Neural cell (in vitro differentiated cells): ENCODE measurements around the gene WTAP. TPM values are rescaled to one million over a fixed set of nuclear protein-coding genes. Genes with fewer than 3 reads are reported as not detected.

ENCODE experiments used
- H2AFZ ChIP-seq: fragments of 200-600, 300-800 bp; sonication (generic), shearing (Covaris generic); 2 replicates; pipeline ENCODE4 v1.6.0; 2014; ENCODE audit warnings: low read depth, mild to moderate bottlenecking, antibody characterized with exemption, low read length, moderate library complexity
- H3F3A ChIP-seq: fragments of 200-600 bp; shearing (Covaris generic); 2 replicates; pipeline ENCODE4 v1.6.1; 2016; ENCODE audit warnings: mild to moderate bottlenecking, moderate library complexity, mixed read lengths, antibody characterized with exemption, low read length; ENCODE audit not compliant: insufficient read depth, poor library complexity, severe bottlenecking
- H3K27ac ChIP-seq: fragments of 200-600, 300-800 bp; sonication (generic), shearing (Covaris generic); 2 replicates; pipeline ENCODE4 v1.5.1; 2014; ENCODE audit warnings: mild to moderate bottlenecking, low read length, moderate library complexity
- H3K27me3 ChIP-seq: fragments of 300-800, 200-600 bp; sonication (generic), shearing (Covaris generic); 2 replicates; pipeline ENCODE4 v1.6.0; 2014; ENCODE audit warnings: mild to moderate bottlenecking, low read depth, low read length, moderate library complexity; ENCODE audit not compliant: insufficient read depth
- H3K36me3 ChIP-seq: fragments of 300-800, 200-600 bp; sonication (generic), shearing (Covaris generic); 2 replicates; pipeline ENCODE4 v1.5.1; 2014; ENCODE audit warnings: mild to moderate bottlenecking, antibody characterized with exemption, low read length, moderate library complexity; ENCODE audit not compliant: insufficient read depth
- H3K4me2 ChIP-seq: fragments of 300-800, 200-600 bp; sonication (generic), shearing (Covaris generic); 2 replicates; pipeline ENCODE4 v1.6.0; 2014; ENCODE audit warnings: mild to moderate bottlenecking, low read length
- H3K4me3 ChIP-seq: fragments of 300-800, 200-600 bp; sonication (generic), shearing (Covaris generic); 2 replicates; pipeline ENCODE4 v1.5.1; 2014; ENCODE audit warnings: mild to moderate bottlenecking, low read length, moderate library complexity
- H3K79me2 ChIP-seq: fragments of 200-600 bp; shearing (Covaris generic); replicated peaks from 2 replicates; pipeline ENCODE4 v1.6.0; 2014; ENCODE audit warnings: mild to moderate bottlenecking, low read length, moderate library complexity; ENCODE audit not compliant: insufficient read depth
- H3K9ac ChIP-seq: fragments of 300-800, 200-600 bp; sonication (generic), shearing (Covaris generic); 2 replicates; pipeline ENCODE4 v1.6.1; 2016; ENCODE audit warnings: mild to moderate bottlenecking, low read length, mixed read lengths
- H3K9me2 ChIP-seq: fragments of 200-600 bp; shearing (Covaris generic); 2 replicates; pipeline ENCODE4 v1.6.1; 2016; ENCODE audit warnings: mild to moderate bottlenecking, low read length, mixed read lengths; ENCODE audit not compliant: insufficient read depth
- H3K9me3 ChIP-seq: fragments of 200-600, 300-800 bp; sonication (generic), shearing (Covaris generic); 2 replicates; pipeline ENCODE4 v1.6.1; 2016; ENCODE audit warnings: mild to moderate bottlenecking, mixed run types, low read length, moderate library complexity, mixed read lengths
- H4K20me1 ChIP-seq: fragments of 200-600 bp; shearing (Covaris generic); 2 replicates; pipeline ENCODE4 v1.6.1; 2016; ENCODE audit warnings: mild to moderate bottlenecking, mixed run types; ENCODE audit not compliant: insufficient read depth
- EP300 ChIP-seq: fragments of 450-650 bp; conservative IDR thresholded peaks from 2 replicates; pipeline ENCODE4 v1.6.1; 2014; ENCODE audit warnings: antibody characterized with exemption, mild to moderate bottlenecking, moderate library complexity; ENCODE audit not compliant: poor library complexity, severe bottlenecking
- EZH2 ChIP-seq: fragments of 200-600, 300-800 bp; shearing (Covaris generic), sonication (generic); IDR thresholded peaks from 2 replicates; pipeline ENCODE4 v1.6.1; 2014; ENCODE audit warnings: antibody characterized with exemption, low read length, borderline replicate concordance, mild to moderate bottlenecking; ENCODE audit not compliant: insufficient read depth, poor library complexity, severe bottlenecking
- MXI1 ChIP-seq: fragments of 450-650 bp; conservative IDR thresholded peaks from 2 replicates; pipeline ENCODE4 v1.6.1; 2014; ENCODE audit warnings: antibody characterized with exemption, mild to moderate bottlenecking; ENCODE audit not compliant: poor library complexity, severe bottlenecking
- POLR2AphosphoS5 ChIP-seq: IDR thresholded peaks from 2 replicates; pipeline ENCODE4 v1.6.1; 2012
- RAD21 ChIP-seq: fragments of 450-650 bp; conservative IDR thresholded peaks from 2 replicates; pipeline ENCODE4 v1.6.1; 2014; ENCODE audit warnings: antibody characterized with exemption, mild to moderate bottlenecking, moderate library complexity
- SMC3 ChIP-seq: fragments of 450-650 bp; conservative IDR thresholded peaks from 2 replicates; pipeline ENCODE4 v1.6.1; 2014; ENCODE audit warnings: antibody characterized with exemption, mild to moderate bottlenecking, moderate library complexity; ENCODE audit not compliant: poor library complexity
- TAF1 ChIP-seq: IDR thresholded peaks from 2 replicates; pipeline ENCODE4 v1.6.1; 2012; ENCODE audit warnings: low read depth
- polyA plus RNA-seq: library from polyadenylated mRNA; depleted of rRNA; stranded (reverse); fragments of >200 nt; gene quantifications from 2 replicates; pipeline ENCODE4 v1.2.3, GENCODE V29; 2014
- TF ChIP-seq, protein P1 (sequence below): IDR thresholded peaks from 2 replicates; pipeline ENCODE4 v1.6.1; 2012; ENCODE audit warnings: borderline replicate concordance
- TF ChIP-seq, protein P2 (sequence below): fragments of 450-650 bp; IDR thresholded peaks from 2 replicates; pipeline ENCODE4 v1.5.1; 2014; ENCODE audit warnings: antibody characterized with exemption, mild to moderate bottlenecking, moderate library complexity; ENCODE audit not compliant: poor library complexity, severe bottlenecking

The WTAP gene
- polyA plus RNA-seq, 1 donor from 2014 or later, result 94.1 TPM

DNA sequence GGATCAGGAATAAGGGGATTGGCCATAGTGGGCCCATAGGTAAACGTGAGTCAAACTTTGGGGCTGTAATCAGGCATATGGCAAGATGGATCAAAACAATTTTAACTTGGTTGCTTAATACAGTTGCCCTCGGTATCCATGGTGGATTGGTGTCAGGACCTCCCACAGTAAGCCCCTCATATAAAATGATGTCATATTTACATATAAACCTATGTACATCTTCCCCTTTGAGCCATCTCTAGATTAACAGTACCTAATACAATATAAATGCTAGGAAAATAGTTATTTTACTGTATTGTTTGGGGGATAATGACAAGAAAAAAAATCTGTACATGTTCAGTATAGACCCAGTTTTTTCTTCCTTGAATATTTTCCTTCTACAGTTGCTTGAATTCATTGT, 27.1 kb downstream of the WTAP start:
- no peak for TF ChIP-seq MXI1
- TF ChIP-seq SMC3, result no peak
- no peak for TF ChIP-seq POLR2AphosphoS5
- TF ChIP-seq EP300, result no peak
- TF ChIP-seq, protein P1, sequence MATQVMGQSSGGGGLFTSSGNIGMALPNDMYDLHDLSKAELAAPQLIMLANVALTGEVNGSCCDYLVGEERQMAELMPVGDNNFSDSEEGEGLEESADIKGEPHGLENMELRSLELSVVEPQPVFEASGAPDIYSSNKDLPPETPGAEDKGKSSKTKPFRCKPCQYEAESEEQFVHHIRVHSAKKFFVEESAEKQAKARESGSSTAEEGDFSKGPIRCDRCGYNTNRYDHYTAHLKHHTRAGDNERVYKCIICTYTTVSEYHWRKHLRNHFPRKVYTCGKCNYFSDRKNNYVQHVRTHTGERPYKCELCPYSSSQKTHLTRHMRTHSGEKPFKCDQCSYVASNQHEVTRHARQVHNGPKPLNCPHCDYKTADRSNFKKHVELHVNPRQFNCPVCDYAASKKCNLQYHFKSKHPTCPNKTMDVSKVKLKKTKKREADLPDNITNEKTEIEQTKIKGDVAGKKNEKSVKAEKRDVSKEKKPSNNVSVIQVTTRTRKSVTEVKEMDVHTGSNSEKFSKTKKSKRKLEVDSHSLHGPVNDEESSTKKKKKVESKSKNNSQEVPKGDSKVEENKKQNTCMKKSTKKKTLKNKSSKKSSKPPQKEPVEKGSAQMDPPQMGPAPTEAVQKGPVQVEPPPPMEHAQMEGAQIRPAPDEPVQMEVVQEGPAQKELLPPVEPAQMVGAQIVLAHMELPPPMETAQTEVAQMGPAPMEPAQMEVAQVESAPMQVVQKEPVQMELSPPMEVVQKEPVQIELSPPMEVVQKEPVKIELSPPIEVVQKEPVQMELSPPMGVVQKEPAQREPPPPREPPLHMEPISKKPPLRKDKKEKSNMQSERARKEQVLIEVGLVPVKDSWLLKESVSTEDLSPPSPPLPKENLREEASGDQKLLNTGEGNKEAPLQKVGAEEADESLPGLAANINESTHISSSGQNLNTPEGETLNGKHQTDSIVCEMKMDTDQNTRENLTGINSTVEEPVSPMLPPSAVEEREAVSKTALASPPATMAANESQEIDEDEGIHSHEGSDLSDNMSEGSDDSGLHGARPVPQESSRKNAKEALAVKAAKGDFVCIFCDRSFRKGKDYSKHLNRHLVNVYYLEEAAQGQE, result no peak
- TF ChIP-seq RAD21, result no peak
- no peak for TF ChIP-seq EZH2
- TF ChIP-seq, protein P2, sequence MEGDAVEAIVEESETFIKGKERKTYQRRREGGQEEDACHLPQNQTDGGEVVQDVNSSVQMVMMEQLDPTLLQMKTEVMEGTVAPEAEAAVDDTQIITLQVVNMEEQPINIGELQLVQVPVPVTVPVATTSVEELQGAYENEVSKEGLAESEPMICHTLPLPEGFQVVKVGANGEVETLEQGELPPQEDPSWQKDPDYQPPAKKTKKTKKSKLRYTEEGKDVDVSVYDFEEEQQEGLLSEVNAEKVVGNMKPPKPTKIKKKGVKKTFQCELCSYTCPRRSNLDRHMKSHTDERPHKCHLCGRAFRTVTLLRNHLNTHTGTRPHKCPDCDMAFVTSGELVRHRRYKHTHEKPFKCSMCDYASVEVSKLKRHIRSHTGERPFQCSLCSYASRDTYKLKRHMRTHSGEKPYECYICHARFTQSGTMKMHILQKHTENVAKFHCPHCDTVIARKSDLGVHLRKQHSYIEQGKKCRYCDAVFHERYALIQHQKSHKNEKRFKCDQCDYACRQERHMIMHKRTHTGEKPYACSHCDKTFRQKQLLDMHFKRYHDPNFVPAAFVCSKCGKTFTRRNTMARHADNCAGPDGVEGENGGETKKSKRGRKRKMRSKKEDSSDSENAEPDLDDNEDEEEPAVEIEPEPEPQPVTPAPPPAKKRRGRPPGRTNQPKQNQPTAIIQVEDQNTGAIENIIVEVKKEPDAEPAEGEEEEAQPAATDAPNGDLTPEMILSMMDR, result no peak
- no peak for TF ChIP-seq TAF1

DNA sequence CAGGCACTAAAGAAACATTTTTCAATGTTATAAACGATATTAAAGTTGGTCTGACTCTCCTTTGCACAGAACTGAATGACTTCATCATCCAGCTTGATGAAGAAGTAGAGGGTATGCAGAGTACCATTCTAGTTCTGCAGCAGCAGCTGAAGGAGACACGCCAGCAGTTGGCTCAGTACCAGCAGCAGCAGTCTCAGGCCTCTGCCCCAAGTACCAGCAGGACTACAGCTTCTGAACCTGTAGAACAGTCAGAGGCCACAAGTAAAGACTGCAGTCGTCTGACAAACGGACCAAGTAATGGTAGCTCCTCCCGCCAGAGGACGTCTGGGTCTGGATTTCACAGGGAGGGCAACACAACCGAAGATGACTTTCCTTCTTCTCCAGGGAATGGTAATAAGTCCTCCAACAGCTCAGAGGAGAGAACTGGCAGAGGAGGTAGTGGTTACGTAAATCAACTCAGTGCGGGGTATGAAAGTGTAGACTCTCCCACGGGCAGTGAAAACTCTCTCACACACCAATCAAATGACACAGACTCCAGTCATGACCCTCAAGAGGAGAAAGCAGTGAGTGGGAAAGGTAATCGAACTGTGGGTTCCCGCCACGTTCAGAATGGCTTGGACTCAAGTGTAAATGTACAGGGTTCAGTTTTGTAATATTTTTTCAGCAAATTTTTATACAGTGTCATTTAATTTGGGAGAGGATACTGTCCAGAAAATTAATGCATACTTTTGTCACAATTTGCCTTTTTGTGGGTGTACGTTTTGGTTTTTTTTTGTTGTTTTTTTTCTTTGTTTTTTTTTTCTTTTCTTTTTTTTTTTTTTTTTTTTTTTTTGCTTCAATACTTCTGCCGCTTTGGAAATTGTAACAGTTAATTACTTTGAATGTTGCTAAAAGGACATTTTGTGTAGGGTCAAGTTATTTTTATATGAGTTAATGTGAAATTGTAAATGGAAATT, 27.9 kb downstream of the WTAP start:
- Histone ChIP-seq H3K27me3 (no peaks in the 10 kb centered on the region), H3K9me3 (no peaks in the 10 kb centered on the region), H3K9ac (no peak overlapping the region), H2AFZ (no peak overlapping the region), H3K79me2 (peaks cover 8% of the 10 kb centered on the region), H3K9me2 (no peaks in the 10 kb centered on the region), H3K27ac (no peak overlapping the region), H3K4me2 (no peak overlapping the region), H3F3A (no peaks in the 10 kb centered on the region), H3K36me3 (peaks cover 13% of the 10 kb centered on the region), H4K20me1 (peaks cover 8% of the 10 kb centered on the region), H3K4me3 (no peak overlapping the region)
- TF ChIP-seq SMC3 (no peak), EZH2 (no peak), EP300 (no peak), TAF1 (no peak), MXI1 (no peak), RAD21 (no peak)
- TF ChIP-seq, protein P1, result no peak
- TF ChIP-seq, protein P2, result no peak

More for the DNA sequence above, 27.1 kb downstream of the WTAP start:
- no peaks in the 10 kb centered on the region for H3K27me3 ChIP-seq
- peaks cover 13% of the 10 kb centered on the region for H3K36me3 ChIP-seq
- no peak overlapping the region for H3K4me2 ChIP-seq
- peaks cover 8% of the 10 kb centered on the region for H4K20me1 ChIP-seq
- H2AFZ ChIP-seq, result no peak overlapping the region
- no peaks in the 10 kb centered on the region for H3F3A ChIP-seq
- peaks cover 8% of the 10 kb centered on the region for H3K79me2 ChIP-seq
- H3K9ac ChIP-seq, result no peak overlapping the region
- no peak overlapping the region for H3K27ac ChIP-seq
- no peaks in the 10 kb centered on the region for H3K9me2 ChIP-seq
- no peaks in the 10 kb centered on the region for H3K9me3 ChIP-seq
- H3K4me3 ChIP-seq, result no peak overlapping the region
